ENCODE results near the gene CRYBA1. TPM values are rescaled to one million over a fixed set of nuclear protein-coding genes. Genes with fewer than 3 reads are reported as not detected.

The CRYBA1 gene
- total and polyA plus RNA-seq, 2 experiments from 2014 or later: not detected

DNA sequence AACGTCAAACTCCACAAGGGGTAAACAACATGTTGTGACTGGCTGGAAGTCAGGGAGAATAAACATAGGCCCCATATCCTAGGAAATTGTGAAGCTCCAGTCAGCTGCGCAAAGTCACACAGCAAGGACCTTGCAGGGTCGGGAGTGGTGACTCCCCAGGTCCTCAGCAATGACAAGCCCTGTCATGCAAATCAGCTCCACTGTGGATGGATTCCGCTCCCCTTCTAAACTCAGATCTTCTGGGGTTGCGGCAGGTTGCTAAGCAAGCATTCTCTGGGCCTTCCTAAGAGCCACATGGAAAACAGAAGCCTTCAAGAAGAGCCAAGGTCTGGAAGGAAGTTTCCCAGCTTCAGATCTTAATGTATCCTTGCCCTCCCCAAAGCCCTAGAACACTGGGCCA is 37.6 kb upstream of the CRYBA1 start:
- H3K27ac ChIP-seq: no peak overlapping the region
- no peak for DNase-seq (ENCODE audit: low read depth in 1 of 2, low spot score in 1 of 2)
- no peak overlapping the region for H3K4me3 ChIP-seq
- H3K4me1 ChIP-seq (ENCODE audit: low read depth): no peaks in the 10 kb centered on the region
- TF ChIP-seq, protein P1, sequence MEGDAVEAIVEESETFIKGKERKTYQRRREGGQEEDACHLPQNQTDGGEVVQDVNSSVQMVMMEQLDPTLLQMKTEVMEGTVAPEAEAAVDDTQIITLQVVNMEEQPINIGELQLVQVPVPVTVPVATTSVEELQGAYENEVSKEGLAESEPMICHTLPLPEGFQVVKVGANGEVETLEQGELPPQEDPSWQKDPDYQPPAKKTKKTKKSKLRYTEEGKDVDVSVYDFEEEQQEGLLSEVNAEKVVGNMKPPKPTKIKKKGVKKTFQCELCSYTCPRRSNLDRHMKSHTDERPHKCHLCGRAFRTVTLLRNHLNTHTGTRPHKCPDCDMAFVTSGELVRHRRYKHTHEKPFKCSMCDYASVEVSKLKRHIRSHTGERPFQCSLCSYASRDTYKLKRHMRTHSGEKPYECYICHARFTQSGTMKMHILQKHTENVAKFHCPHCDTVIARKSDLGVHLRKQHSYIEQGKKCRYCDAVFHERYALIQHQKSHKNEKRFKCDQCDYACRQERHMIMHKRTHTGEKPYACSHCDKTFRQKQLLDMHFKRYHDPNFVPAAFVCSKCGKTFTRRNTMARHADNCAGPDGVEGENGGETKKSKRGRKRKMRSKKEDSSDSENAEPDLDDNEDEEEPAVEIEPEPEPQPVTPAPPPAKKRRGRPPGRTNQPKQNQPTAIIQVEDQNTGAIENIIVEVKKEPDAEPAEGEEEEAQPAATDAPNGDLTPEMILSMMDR (IDR thresholded peaks at IDR 0.05; ENCODE audit: low read depth, low read length): no peak
- H3K27me3 ChIP-seq: no peaks in the 10 kb centered on the region
- H3K36me3 ChIP-seq: no peaks in the 10 kb centered on the region
- H3K9me3 ChIP-seq (ENCODE audit: low read depth): no peaks in the 10 kb centered on the region

DNA sequence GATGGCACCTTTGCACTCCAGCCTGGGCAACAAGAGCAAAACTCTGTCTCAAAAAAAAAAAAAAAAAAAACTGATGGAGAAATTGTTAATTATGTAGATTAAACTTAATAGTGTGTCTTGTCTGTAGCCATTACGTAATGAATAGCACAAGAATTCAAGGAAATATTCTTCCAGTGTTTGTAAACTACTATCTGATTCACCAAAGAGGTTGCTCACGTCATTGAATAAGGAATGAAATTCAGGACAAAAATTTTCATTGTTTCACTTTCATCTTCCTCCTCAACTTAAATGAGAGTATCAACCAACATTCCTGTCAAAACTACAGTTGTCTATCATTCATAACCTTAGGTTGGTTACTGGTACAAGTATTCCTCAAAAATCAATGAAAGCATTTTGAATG is 35.8 kb upstream of the CRYBA1 start:
- TF ChIP-seq, protein P1 (IDR thresholded peaks at IDR 0.05; ENCODE audit: low read depth, low read length): no peak
- Histone ChIP-seq H3K9me3 (ENCODE audit: low read depth) (no peaks in the 10 kb centered on the region), H3K4me1 (ENCODE audit: low read depth) (no peaks in the 10 kb centered on the region), H3K36me3 (no peaks in the 10 kb centered on the region), H3K4me3 (no peak overlapping the region), H3K27ac (no peak overlapping the region), H3K27me3 (no peaks in the 10 kb centered on the region)
- no peak for DNase-seq (ENCODE audit: low read depth in 1 of 2, low spot score in 1 of 2)

DNA sequence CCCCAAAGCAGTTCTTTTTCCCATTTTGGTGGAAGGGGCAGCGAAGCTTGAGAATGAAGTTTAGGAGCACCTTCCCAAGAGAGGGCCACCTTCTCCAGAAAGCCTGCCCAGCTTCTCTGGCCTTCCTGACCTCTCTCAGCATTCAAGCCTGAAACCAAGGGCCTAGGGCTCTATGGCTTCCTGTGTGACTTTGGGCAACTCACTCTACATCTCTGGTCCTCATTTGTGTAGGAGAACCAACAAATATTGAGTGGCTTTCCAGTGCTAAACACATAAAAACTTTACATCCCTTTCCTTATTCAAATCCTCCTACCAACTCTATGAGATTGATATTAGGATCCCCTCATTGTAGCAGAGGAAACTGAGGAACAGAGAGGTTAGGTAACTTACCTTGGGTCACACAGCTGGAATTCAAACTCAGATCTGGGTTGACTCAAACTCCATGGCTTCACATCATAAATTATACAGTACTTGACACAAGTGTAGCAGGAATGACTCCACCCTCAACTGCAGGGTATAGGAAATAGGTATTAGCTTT is 34.5 kb upstream of the CRYBA1 start:
- Histone ChIP-seq H3K4me1 (ENCODE audit: low read depth) (no peaks in the 10 kb centered on the region), H3K9me3 (ENCODE audit: low read depth) (no peaks in the 10 kb centered on the region), H3K4me3 (no peak overlapping the region), H3K36me3 (no peaks in the 10 kb centered on the region), H3K27me3 (no peaks in the 10 kb centered on the region), H3K27ac (no peak overlapping the region)
- TF ChIP-seq, protein P1 (IDR thresholded peaks at IDR 0.05; ENCODE audit: low read depth, low read length): no peak
- DNase-seq (ENCODE audit: low read depth in 1 of 2, low spot score in 1 of 2): no peak

DNA sequence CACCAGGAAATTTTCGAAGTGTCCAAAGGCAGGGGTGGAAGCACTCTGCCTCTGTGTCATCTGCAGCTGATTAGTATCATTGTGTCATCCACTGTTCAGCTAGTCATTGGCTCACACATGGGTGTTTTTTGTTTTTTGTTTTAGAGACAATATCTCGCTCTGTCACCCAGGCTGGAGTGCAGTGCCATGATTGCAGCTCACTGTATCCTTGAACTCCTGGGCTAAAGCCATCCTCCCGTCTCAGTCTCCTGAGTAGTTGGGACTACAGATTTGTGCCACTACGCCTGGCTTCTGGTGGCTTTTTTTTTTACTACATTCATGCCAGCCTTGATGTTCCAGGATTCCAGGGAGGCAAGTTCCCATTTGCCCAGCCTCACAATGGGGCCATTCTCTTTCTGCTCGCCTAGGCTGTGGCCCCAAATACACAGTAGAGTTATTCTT is 34.0 kb upstream of the CRYBA1 start:
- TF ChIP-seq, protein P1 (IDR thresholded peaks at IDR 0.05; ENCODE audit: low read depth, low read length): no peak
- no peak overlapping the region for H3K4me3 ChIP-seq
- no peak overlapping the region for H3K27ac ChIP-seq

DNA sequence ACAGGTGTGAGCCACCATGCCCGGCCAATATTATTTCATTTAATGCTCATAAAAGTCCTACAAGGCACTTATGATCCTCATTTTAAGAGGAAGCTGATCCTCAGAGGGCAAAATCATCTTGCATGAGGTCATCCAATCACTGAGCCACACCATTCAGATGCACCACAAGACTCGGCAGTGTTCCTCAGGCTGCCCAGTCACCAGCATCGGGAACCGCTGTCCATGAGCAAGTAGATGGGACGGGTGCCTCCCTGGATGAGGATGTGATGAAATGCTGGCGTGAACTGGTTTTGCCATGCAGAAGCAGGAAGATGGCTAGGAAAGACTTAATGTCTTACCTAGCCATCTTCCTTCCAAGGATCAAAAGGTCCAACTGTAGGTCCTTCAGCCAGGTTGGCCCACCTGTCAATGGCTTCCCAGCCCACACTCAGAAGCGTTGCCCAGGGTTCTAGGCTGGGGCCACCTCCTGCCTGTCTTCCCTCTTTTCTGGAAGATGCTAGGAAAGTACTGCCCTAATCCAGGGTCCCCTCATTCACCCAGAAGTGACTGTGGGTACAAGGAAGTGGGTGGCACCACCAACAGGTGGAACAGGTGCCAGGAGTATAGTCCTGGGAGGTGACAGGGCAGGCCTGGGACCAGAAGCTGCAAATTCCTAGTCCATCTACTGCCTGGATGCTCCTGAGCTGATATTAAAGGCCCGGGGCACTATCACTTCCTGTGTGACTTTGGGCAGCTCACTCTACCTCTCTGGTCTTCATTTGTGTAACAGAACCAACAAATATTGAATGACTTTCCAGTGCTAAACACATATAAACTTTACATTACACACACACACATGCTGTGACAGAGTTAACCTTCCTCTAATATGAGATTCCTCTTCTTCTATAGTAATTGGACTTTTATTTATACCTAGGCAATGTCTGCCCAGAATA is 32.2 kb upstream of the CRYBA1 start:
- no peaks in the 10 kb centered on the region for H3K27me3 ChIP-seq
- no peak overlapping the region for H3K27ac ChIP-seq
- no peaks in the 10 kb centered on the region for H3K9me3 ChIP-seq (ENCODE audit: low read depth)
- DNase-seq (ENCODE audit: low read depth in 1 of 2, low spot score in 1 of 2): no peak
- TF ChIP-seq, protein P1 (IDR thresholded peaks at IDR 0.05; ENCODE audit: low read depth, low read length): no peak
- H3K4me1 ChIP-seq (ENCODE audit: low read depth): no peaks in the 10 kb centered on the region
- H3K36me3 ChIP-seq: no peaks in the 10 kb centered on the region
- no peak overlapping the region for H3K4me3 ChIP-seq

More for the DNA sequence above, 34.0 kb upstream of the CRYBA1 start:
- no peak for DNase-seq (ENCODE audit: low read depth in 1 of 2, low spot score in 1 of 2)
- H3K4me1 ChIP-seq (ENCODE audit: low read depth): no peaks in the 10 kb centered on the region
- H3K9me3 ChIP-seq (ENCODE audit: low read depth): no peaks in the 10 kb centered on the region
- no peaks in the 10 kb centered on the region for H3K36me3 ChIP-seq
- no peaks in the 10 kb centered on the region for H3K27me3 ChIP-seq

Data from cardiac muscle cell (in vitro differentiated cells and primary cell).